ENCODE measurements around the gene SMC5. TPM values are rescaled to one million over a fixed set of nuclear protein-coding genes. Genes with fewer than 3 reads are reported as not detected.
"Not testable (repeated sequence)": the region's sequence is repeated elsewhere in the genome, so short reads cannot be mapped to it uniquely, and the experiment has no call there.

Gene SMC5
- total RNA-seq, 4 donors from 2014 or later, result 23.3 to 49.5 (median 32.3) TPM

GRCh38 chr9:70228118-70228517 is 30.7 kb upstream of the SMC5 start:
- Histone ChIP-seq H3K36me3 (peaks cover 0 to 12% (median 0%) of the 10 kb centered on the region in 3 donors), H3K4me3 (no peak overlapping the region), H3K27ac (peak overlapping the region in 1 of 4 donors; percentile 23), H3K9me3 (no peaks in the 10 kb centered on the region), H3K27me3 (no peaks in the 10 kb centered on the region), H3K4me1 (peaks cover 0 to 12% (median 0%) of the 10 kb centered on the region in 4 donors)
- TF ChIP-seq CTCF (IDR thresholded peaks at IDR 0.05), result no peak
- no peak for TF ChIP-seq EP300 (IDR thresholded peaks at IDR 0.05)
- TF ChIP-seq POLR2A (IDR thresholded peaks at IDR 0.05), result no peak
- 49 to 62% methylated on average over 2 of the region's 2 CpGs for WGBS, 2 donors
- no peak for DNase-seq (ENCODE audit: low spot score in 2 of 2)

GRCh38 chr9:70228611-70229010 is 30.2 kb upstream of the SMC5 start:
- TF ChIP-seq POLR2A (IDR thresholded peaks at IDR 0.05), result no peak
- TF ChIP-seq EP300 (IDR thresholded peaks at IDR 0.05), result no peak
- TF ChIP-seq CTCF (IDR thresholded peaks at IDR 0.05), result no peak
- Histone ChIP-seq H3K36me3 (peaks cover 0 to 10% (median 0%) of the 10 kb centered on the region in 3 donors), H3K9me3 (no peaks in the 10 kb centered on the region), H3K4me3 (no peak overlapping the region), H3K27me3 (no peaks in the 10 kb centered on the region), H3K27ac (peak overlapping the region in 2 of 4 donors; percentile 23 to 75), H3K4me1 (peaks cover 0 to 12% (median 0%) of the 10 kb centered on the region in 4 donors)
- no peak for DNase-seq (ENCODE audit: low spot score in 2 of 2)
- WGBS, 2 donors, result 65 to 84% methylated on average over 2 of the region's 2 CpGs

- Histone ChIP-seq H3K27ac (peak overlapping the region in 2 of 4 donors; percentile 23 to 75), H3K4me3 (no peak overlapping the region), H3K9me3 (no peaks in the 10 kb centered on the region), H3K36me3 (peaks cover 0 to 6% (median 0%) of the 10 kb centered on the region in 3 donors), H3K4me1 (peaks cover 0 to 12% (median 0%) of the 10 kb centered on the region in 4 donors), H3K27me3 (no peaks in the 10 kb centered on the region)
- DNase-seq (ENCODE audit: low spot score in 2 of 2), result peak in 1 of 2 donors; percentile 9
- WGBS, 2 donors, result 59 to 63% methylated on average over 4 of the region's 4 CpGs
- TF ChIP-seq POLR2A (IDR thresholded peaks at IDR 0.05) (no peak), CTCF (IDR thresholded peaks at IDR 0.05) (no peak), EP300 (IDR thresholded peaks at IDR 0.05) (no peak)
Observed at GRCh38 chr9:70229026-70229425, 29.8 kb upstream of the SMC5 start.

GRCh38 chr9:70229579-70229978 is 29.2 kb upstream of the SMC5 start:
- Histone ChIP-seq H3K36me3 (peaks cover 0 to under 1% (median 0%) of the 10 kb centered on the region in 3 donors), H3K9me3 (no peaks in the 10 kb centered on the region), H3K4me3 (no peak overlapping the region), H3K4me1 (peaks cover 0 to 12% (median 0%) of the 10 kb centered on the region in 4 donors), H3K27me3 (no peaks in the 10 kb centered on the region), H3K27ac (peak overlapping the region in 1 of 4 donors; percentile 75)
- 53 to 55% methylated on average over 3 of the region's 3 CpGs for WGBS, 2 donors
- DNase-seq (ENCODE audit: low spot score in 2 of 2), result no peak
- TF ChIP-seq POLR2A (IDR thresholded peaks at IDR 0.05), result no peak
- TF ChIP-seq CTCF (IDR thresholded peaks at IDR 0.05), result peak in 4 of 5 experiments; percentile 13 to 38 (median 32)

- TF ChIP-seq POLR2A (IDR thresholded peaks at IDR 0.05), result no peak
- no peak for TF ChIP-seq CTCF (IDR thresholded peaks at IDR 0.05)
- TF ChIP-seq EP300 (IDR thresholded peaks at IDR 0.05), result no peak
- H3K27ac ChIP-seq, result no peak overlapping the region
- peaks cover 0 to 12% (median 0%) of the 10 kb centered on the region in 4 donors for H3K4me1 ChIP-seq
- peaks cover 0 to 3% (median 0%) of the 10 kb centered on the region in 4 donors for H3K9me3 ChIP-seq
- no peaks in the 10 kb centered on the region for H3K36me3 ChIP-seq
- no peaks in the 10 kb centered on the region for H3K27me3 ChIP-seq
- DNase-seq (ENCODE audit: low spot score in 2 of 2), result no peak
- H3K4me3 ChIP-seq, result no peak overlapping the region
- 54 to 65% methylated on average over 4 of the region's 4 CpGs for WGBS, 2 donors
Observed at GRCh38 chr9:70232476-70232875, 26.3 kb upstream of the SMC5 start.

- not testable (repeated sequence) for DNase-seq (ENCODE audit: low spot score in 2 of 2); H3K9me3 ChIP-seq; H3K27ac ChIP-seq; H3K36me3 ChIP-seq; H3K4me1 ChIP-seq; H3K27me3 ChIP-seq; H3K4me3 ChIP-seq
- 81 to 91% methylated on average over 9 of the region's 9 CpGs for WGBS, 2 donors
Observed at GRCh38 chr9:70234208-70234607, 24.6 kb upstream of the SMC5 start.

- not testable (repeated sequence) for H3K4me1 ChIP-seq; DNase-seq (ENCODE audit: low spot score in 2 of 2); H3K27ac ChIP-seq; H3K36me3 ChIP-seq; H3K27me3 ChIP-seq; H3K9me3 ChIP-seq; H3K4me3 ChIP-seq
- 89 to 100% methylated on average over 1 of the region's 1 CpG for WGBS, 2 donors
Observed at GRCh38 chr9:70245952-70246351, 12.8 kb upstream of the SMC5 start.
